OCI-LY7 (cell line): ENCODE measurements around the gene NLN.

Experiments
- EZH2phosphoT487 ChIP-seq: fragments of 200-600 bp; sonication (generic); IDR thresholded peaks from 2 replicates; pipeline ENCODE4 v1.6.1; 2018; ENCODE audit warnings: low read depth, borderline replicate concordance, mild to moderate bottlenecking, mixed run types, antibody characterized with exemption, low read length, moderate library complexity, mixed read lengths
- TF ChIP-seq, protein P1 (sequence below): fragments of 200-600 bp; sonication (generic); conservative IDR thresholded peaks from 2 replicates; pipeline ENCODE4 v1.5.1; 2014; ENCODE audit warnings: mild to moderate bottlenecking, antibody characterized with exemption, low read length, moderate library complexity, mixed read lengths

DNA sequence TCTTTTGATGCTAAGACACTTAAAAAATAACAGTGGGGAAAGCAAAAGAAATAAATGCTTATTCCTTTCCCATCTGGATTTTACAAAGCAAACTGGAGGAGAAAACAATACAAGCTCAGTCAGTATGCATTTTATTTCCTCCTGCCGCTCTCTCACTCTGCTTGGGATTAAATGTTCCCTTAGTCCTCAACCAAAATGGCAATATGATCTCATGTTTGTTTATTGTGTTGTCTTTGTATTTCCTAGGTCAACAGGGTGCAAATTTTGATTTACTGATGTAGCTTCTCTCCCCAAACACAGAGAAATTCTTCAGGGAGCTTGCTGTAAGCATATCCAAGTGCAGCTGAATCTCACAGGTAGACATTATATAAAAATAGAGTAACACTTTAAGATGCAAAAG is 112.3 kb downstream of the NLN start:
- TF ChIP-seq, protein P1, sequence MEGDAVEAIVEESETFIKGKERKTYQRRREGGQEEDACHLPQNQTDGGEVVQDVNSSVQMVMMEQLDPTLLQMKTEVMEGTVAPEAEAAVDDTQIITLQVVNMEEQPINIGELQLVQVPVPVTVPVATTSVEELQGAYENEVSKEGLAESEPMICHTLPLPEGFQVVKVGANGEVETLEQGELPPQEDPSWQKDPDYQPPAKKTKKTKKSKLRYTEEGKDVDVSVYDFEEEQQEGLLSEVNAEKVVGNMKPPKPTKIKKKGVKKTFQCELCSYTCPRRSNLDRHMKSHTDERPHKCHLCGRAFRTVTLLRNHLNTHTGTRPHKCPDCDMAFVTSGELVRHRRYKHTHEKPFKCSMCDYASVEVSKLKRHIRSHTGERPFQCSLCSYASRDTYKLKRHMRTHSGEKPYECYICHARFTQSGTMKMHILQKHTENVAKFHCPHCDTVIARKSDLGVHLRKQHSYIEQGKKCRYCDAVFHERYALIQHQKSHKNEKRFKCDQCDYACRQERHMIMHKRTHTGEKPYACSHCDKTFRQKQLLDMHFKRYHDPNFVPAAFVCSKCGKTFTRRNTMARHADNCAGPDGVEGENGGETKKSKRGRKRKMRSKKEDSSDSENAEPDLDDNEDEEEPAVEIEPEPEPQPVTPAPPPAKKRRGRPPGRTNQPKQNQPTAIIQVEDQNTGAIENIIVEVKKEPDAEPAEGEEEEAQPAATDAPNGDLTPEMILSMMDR = no peak
- TF ChIP-seq EZH2phosphoT487 = no peak
